Esophagus mucosa (tissue), 1 donor: ENCODE data around the gene SEC14L6. TPM values are rescaled to one million over a fixed set of nuclear protein-coding genes. Genes with fewer than 3 reads are reported as not detected.
"Not testable (repeated sequence)": the region's sequence is repeated elsewhere in the genome, so short reads cannot be mapped to it uniquely, and the experiment has no call there.

Source experiments
- ATAC-seq: fragments of 200-7000 bp; cut with Tn5 transposase; one replicate; pipeline ENCODE4 v1.9.1; 2020
- total RNA-seq: library from RNA; stranded (reverse); gene quantifications from one replicate; pipeline ENCODE4 v1.2.4, GENCODE V29; 2023
- donor health status: DM: yes; HTN: yes; CAD: no.

Gene SEC14L6
- total RNA-seq, result not detected

DNA sequence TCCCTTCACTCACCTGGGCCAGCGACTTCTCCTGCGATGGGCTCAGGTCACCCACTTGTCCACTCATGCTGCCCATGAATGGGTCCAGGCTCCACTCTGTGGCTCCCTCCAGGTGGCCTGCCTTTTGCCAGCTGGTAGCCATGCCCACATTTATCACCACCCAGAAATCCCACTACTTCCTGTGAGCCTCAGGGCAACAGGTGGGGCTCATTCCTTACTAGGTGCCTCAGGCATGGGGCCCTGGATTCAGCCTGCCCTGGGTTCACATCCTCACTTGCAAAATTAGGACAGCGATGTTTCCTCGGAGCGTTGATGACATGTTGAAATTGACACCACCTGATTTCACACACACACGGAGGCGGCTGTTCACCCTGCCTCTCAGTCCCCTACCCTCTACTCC lies at the start of gene SEC14L6:
Gene SEC14L6, minus strand, starts transcription at position 126 of the 400 bp plus-strand sequence. Its CDS starts 59 bp downstream, at position 67.
- no peak for ATAC-seq

DNA sequence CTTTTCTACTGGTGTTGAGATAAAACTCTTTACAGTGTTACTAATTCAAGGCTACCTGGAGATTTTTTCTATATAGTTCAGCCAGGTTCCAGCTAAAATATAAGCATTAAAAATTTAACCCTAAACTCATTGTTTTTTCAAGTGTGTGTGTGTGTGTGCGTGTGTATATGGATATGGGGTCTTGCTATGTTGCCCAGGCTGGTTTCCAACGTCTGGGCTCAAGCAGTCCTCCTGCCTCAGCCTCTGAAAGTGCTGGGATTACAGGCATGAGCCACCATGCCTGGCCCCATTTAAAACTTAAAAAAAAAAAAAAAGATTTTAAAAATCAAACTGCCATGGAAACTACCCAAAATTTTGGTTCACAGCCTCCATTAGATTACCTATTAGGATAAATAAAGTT lies 49.7 kb upstream of the SEC14L6 start:
- no peak for ATAC-seq

DNA sequence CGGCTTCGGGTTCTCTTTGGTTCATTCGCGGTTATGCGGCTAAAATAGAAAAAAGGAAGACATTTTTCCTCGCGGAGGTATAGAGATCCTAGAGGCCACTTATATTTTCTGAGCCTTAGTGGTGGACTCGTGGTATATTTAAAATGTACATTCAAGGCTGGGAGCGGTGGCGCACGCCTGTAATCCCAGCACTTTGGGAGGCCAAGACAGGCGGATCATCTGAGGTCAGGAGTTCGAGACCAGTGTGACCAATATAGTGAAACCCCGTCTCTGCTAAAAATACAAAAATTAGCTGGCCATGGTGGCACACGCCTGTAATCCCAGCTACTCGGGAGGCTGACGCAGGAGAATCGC lies 45.8 kb upstream of the SEC14L6 start:
- ATAC-seq, result not testable (repeated sequence)

DNA sequence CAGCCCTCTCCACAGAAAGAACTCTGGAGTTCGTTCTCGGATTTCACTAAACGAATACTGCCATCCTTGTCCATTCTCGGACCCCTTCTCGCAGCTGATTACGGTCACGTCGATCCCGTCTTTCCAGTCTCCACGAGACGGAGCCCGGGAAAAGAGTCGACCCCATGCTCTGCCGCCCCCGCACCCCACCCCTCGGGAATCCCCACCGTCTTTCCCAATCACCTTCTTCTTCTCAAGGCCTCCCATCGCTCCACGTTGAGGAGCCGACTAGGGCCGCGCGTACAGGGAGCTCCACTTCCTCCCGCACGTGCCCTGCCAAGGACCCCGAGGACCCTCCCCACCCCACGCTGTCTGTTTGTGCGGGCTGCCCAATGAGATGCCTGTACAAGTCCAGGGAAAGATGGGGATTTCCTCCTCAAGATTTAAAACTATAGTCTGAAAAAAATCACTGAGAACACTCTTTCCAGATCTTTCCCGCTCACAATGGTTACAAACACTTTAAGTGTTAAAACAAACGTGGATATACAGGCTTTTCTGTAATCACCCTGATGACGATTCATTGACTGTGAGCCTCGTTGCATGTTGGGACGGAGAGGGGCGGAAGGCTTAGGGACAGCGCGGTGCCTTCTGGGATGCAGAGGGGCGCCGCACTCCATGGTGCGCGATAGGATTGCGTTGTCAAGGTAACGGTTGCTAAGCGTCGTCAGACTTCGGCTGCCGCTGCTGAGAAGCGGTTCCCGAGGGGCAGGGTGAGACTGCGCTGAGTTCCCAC lies 45.2 kb upstream of the SEC14L6 start, which contains the start of gene PES1:
Gene PES1, minus strand, starts transcription at position 323 of the 772 bp plus-strand sequence. Its CDS starts 77 bp downstream, at position 246.
- ATAC-seq, result peak; percentile 99

DNA sequence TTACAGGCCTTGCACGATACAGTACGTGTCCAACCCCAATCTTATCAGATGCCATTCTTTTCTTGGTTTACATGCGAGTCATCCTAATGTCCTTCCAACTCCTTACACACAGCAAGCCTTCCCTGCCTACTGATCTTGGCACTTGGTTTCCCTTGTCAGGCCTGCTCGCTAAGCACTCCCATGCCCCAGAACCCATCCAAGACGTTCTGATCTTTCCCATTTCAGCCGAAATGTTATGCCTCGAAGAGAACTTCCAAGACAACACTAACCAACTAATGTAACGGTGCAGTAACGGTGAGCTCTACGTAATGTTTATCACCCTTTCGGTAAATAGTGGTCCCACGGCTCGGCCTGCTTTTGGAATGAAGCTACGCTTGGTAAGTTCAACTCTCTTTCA lies 44.6 kb upstream of the SEC14L6 start:
- no peak for ATAC-seq

DNA sequence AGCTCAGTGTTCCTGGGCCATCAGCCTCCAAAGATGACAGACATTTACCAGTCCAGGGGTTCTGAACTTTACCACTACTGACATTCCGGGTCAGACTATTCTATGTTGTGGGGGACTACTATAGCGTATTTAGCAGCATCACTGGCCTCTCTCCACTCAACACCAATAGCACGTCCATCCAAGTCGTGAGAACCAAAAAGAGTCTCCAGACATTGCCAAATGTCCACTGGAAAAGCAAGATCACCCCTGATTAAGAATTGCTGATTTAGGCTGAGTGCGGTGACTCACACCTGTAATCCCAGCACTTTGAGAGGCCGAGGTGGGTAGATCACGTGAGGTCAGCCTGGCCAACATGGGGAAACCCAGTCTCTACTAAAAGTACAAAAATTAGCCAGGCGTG lies 39.9 kb upstream of the SEC14L6 start:
- no peak for ATAC-seq

DNA sequence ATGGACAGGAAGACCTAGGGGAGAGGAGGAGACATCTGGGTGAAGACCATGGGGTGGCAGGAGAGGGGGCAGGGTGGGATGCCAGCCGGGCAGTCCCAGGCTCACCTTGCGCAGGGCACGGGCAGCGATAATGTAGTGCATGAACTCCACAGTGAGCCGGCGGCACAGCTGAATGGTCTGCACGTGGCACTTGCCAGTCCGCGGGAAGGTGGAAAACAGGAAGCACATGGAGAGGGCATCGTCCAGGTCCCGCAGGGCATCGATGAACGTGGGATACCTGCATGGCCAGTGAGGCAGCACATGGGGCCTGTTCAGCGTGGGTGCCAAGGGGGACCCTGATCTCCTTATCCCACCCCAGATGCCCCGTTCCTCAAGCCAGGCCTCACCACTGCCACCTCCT lies 37.9 kb upstream of the SEC14L6 start:
- no peak for ATAC-seq

DNA sequence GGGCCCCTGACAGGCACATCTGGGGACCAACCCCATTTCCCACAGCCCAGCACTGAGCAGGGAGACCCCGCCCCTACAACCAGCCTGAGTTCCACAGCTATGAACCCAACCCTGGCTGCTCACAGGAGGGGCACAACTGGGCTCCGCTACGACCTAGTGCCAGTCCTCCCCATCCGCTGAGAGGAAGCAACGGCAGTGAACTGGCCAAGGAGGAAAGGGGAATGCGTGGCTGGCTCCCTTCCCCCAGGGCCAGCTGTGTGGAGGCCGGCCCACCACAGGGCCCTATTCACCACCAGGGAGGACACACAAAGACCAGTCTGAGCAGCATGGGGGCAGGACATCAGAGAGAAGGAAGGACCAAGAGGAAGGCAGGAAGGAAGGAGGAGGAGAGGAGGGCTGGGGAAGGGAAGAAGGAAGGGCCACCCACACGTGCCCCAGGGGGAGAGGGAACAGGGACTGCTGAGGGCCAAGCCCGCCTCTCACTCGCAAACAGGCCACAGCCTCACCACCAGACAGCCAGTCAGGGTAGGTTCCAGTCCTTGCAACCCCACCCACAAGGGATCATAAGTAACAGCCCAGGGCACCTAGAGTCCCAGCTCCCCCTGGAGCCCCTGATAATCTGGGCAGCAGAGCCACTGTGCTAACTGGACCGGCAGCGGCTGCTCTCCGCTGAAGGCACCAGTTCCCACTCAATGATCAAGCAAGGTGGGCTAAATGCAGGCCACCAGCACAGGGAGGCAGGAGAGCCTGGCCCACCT lies 36.4 kb upstream of the SEC14L6 start:
- ATAC-seq, result no peak

DNA sequence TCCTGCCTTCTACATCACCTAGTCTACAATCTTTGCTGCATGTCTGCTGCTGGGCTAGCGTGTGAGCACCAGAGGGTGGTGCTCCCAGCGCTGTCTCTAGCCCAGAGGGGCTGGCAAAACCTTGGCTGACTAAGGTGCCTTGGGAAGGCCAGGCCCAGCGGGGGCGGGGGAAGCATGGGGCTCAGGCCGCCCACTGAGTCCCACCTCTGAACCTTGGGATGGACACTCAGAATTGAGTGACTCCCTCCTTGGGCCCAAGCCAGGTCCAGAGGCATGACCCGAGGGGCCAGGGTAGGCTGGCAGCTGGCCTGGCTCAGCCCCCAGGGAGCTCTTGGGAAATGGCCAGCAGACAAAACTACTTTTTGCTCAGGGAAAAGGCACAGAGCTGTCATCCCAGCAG lies 35.5 kb upstream of the SEC14L6 start:
- ATAC-seq, result no peak

DNA sequence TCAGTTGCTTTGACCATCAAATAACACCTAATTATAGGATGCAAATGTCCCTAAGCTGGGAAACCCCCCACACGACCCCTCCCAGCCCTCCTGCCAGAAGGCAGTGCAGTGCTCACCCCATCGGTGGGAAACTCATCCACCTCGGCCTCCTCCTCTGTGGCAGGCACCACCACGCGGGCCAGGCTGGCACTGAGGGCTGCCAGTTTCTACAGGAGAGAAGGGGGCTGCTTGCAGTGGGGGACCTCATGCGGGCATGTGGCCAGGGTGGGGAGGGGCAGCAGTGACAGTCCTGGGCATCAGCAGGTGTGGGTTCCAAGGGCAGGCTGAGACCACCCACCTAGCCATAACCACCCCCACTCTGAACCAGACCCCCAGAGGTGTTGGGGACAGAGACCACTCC lies 34.4 kb upstream of the SEC14L6 start:
- no peak for ATAC-seq

DNA sequence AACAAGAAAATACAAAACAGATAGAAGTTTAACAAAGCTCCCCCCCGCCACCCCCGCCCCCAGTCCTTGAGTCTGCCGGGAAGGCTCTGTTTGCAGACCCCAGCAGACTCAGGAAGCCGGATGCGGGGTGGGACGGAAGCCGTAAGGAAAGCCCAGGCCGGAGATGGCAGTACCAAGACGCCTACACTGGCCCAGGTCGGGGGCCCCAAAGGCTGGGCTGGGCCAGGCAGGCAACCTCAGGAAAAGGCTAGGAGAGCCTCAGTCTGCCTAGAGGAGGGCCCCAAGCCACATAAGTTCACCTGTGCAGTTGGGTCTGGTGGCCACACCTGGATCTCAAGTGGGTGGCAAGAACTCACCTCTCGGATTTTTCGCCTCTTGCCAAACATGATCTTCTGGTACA lies 31.9 kb upstream of the SEC14L6 start:
- ATAC-seq, result no peak

DNA sequence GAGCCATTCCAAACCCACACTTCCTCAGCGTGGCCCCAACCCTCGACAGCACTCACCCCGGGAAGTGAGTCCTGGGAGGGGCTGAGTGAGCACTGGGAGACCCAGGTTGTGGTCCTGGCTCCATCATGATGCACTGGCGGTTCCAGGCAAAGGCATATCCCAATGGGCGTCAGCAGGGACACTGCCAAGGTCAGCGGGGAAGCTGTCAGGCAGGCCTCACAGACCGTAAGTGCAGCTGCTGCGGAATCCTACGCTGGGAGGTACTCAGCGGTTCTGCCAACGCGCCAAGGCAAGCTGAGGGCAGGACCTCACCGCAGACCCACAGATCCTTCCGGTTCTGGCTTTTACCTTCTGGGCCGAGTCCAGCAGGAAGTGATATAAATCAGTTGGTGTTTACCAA lies 29.3 kb upstream of the SEC14L6 start:
- no peak for ATAC-seq

DNA sequence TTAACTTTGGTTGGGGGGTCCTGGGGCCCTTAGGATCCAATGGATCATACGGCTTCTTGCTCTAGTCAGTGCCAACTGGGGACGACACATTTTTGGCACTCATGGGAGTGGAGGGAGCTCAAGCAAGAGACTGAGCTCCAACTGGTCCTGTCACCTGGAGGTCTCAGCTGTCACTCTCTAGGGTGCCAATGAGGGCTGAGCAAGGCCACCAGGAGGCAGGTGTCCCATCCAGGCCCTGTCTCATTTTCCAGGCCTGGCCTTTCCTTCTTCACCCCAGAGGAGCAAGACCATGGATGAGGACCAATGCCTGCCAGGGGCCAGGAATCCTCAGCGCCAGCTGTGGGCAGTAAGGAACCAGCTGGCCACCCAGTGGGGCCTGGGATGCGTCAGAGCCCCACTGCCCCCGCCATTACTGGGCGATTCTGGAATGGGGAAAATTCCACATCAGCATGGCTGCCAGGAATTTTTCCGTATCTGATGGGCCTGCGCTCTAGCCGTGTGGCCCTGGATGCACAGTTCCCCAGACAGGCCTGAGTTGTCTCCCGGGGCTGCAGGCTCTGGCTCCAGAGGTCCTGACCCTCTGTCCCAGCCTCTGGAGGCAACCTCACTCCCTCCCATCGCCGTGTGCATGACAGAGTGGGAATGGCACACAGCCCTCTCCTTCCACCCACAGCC lies 28.6 kb upstream of the SEC14L6 start:
- no peak for ATAC-seq

DNA sequence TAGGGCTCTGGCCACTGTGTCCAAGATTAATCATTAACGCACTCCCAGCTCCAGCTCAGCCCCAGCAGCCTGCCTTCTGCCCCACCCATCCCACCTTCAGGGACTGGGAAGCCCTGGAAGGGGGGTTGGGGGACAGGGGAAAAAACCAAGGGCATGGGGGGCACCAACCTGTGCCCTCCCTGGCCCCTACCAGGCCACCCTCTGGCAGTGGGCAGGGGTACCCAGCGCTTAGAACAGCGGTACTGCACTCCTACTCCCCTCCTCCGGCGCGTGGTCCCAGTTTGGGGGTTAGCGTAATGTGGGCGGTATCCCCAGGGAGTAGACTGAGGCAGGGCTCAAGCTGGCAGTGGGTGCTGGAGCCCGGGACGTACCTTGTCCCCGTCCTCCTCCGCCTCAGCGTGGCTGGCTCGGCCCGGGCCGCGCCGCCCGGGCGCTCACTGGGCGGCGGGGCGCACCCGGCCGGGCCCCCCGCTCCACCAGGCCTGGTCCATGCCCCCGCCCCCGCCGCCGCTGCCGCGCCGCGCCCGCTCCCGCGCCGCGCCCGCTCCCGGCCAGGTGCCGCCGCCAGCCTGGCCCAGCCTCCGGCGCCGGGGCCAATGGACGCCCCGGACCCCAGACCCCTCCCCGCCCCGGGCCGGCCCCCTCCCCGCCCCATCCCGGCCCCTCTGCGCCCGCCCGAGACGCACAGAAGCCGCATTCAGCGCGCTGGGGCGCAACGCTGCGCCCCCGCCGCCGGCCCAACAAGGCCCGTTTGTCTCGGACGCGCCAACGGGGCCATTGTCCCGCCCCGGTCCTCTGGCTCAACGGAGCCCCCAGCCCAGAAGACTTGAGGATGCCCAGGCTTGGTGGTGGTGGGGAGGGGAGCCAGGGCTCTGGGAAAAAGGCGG lies 27.8 kb upstream of the SEC14L6 start, which contains the start of gene GAL3ST1:
Gene GAL3ST1, minus strand, starts transcription at position 571 of the 887 bp plus-strand sequence. CDS start 17,273 bp downstream, outside the sequence.
- ATAC-seq, result peak; percentile 5

DNA sequence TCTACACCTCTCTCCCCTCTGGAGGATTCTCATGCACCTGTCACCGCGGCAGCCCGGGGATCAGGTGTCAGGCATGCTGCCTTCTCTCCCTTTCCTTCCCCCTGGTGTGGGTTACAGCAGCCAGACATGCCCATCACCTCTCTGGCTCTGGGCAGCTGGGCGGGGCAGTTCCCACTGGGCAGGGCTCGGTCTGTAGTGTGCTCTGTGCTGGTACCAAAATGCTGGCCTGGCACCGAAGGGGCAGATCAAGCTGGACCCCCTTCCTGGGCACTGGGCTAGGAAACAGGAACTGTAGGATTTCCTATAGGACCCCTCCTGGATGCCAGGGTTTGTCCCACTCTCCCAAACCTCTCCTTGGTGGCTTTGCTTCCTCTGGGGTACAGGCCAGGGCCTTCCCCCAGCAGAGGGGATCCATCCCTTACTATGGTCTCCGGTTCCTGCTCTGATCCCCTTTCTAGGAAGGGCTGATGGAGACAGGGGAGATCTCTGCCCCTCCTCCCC lies 27.1 kb upstream of the SEC14L6 start:
- no peak for ATAC-seq

DNA sequence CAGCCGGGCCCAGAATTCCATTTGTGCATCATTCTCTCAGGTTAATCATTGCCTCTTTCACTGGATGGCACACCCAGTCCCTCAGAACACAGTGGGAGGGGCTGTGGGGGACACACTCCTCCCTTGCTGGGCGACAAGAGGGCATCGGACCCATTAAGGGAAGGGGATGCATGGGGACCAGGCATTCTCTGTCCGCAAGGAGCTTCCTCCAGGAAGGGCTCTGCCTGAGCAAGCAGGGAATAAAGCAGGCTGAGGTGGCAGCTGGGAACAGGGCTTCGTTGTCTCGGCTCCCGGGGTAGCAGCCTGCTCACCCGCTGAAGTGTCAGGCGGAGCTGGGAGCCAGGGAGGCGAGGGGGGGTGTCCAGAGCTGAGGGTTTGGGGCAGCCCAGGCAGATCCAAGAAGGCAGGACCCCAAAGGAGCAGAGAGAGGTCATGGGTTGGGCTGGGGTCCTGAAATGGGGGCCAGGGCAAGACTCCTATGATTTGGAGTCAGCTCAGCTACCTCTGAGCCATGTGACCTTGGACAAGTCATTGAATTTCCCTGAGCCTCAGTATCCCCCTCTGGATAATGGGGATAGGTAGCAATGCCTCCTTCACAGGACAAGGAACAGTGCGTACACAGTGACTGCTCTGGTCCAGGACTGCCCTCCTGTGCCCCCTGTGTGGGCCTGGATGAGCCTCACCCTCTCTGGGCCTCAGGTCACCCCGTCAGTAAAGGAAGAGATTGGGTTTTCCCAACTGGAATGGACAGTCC lies 26.5 kb upstream of the SEC14L6 start:
- ATAC-seq, result no peak

DNA sequence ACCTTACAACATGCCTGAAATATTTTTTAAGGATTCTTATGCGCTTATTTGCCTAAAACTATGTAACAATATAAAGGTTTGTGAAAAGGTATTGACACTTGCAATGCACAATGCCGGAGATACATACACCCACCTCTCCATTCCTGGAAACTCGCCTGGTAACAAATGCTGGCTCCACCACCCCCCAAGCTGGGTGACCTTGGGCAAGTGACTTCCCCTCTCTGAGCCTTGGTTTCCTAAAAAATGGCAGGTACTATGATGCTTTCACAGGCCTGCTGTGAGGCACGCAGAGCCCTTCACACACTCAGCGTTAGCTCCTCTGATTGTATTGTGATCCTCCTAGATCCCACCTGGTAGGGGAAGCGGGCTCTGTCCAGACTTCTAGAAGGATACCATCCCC lies 25.7 kb upstream of the SEC14L6 start:
- no peak for ATAC-seq

DNA sequence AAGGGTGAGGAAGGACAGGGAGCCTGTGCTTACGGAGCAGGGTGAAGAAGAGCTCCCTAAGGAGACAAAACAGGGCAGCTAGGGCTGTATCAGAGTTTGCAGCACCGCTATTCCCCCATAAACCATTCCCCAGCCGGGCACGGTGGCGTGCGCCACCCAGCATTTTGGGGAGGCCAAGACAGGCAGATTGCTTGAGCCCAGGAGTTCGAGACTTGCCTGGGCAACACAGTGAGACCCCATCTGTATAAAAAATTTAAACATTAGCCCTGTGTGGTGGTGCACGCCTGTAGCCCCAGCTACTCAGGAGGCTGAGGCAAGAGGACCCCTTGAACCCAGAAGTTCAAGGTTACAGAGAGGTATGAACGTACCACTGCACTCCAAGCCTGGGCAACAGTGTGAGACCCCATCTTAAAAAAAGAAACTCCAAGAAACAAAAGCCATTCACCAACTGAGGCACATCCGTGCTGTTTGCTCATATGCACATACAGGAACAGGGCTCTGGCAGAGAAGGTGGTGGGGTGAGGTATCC lies 23.2 kb upstream of the SEC14L6 start:
- ATAC-seq, result no peak

DNA sequence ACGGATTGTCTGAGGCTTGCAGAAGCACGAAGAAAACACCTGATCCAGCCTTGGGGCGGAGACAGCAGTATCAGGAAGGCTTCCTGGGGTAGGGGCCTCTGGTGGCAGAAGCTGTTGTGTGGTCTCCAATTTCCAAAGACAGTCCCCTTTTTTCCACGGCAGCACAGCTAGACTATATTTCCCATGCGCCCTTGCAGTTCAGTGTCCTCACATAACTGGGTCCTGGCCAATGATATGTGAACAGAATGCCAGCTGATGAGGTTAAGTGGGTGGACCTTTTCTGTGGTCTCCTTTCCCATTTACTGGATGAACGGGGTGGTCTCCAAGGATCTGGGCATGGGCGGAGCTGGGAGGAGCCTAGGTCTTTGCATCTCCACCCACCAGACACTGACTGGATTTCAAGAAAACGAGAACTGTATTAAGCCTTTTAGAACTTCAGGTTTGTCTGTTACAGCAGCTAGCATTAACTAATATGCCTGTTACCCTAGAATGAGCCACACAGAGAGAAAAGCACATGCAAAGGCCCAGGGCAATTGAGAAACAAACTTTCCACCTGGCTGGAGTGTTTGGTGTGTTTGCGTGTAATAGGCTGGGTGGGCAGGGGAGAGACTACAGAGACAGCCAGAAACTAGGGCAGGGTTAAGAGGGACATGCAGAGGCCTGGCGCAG lies 21.7 kb upstream of the SEC14L6 start:
- no peak for ATAC-seq

DNA sequence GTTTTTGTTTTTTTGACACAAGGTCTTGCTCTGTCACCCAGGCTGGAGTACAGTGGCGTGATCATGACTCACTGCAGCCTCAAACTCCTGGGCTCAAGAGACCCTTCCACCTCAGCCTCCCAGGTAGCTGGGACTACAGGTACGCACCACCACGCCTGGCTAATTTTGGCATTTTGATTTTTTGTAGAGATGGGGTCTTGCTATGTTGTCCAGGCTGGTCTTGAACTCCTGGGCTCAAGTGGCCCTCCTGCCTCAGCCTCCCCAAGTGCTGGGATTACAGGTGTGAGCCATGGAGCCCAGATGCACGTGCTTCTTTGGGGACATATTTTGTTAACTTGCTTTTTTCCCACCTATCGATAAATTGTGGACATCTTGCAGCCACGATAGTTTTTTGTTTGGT lies 20.7 kb upstream of the SEC14L6 start:
- ATAC-seq, result not testable (repeated sequence)
